HG03460 (cell line): ENCODE data around the gene POLD2.

Experiments used
- ATAC-seq: cut with Tn5 transposase; IDR thresholded peaks from one replicate; pipeline ENCODE4 v1.9.1; 2021; ENCODE audit not compliant: unreplicated experiment

Gene POLD2

GRCh38 chr7:44152971-44153947 is 29.9 kb upstream of the POLD2 start:
- no peak for ATAC-seq

- ATAC-seq, result no peak
Measured at GRCh38 chr7:44151956-44152355, 28.6 kb upstream of the POLD2 start.

DNA sequence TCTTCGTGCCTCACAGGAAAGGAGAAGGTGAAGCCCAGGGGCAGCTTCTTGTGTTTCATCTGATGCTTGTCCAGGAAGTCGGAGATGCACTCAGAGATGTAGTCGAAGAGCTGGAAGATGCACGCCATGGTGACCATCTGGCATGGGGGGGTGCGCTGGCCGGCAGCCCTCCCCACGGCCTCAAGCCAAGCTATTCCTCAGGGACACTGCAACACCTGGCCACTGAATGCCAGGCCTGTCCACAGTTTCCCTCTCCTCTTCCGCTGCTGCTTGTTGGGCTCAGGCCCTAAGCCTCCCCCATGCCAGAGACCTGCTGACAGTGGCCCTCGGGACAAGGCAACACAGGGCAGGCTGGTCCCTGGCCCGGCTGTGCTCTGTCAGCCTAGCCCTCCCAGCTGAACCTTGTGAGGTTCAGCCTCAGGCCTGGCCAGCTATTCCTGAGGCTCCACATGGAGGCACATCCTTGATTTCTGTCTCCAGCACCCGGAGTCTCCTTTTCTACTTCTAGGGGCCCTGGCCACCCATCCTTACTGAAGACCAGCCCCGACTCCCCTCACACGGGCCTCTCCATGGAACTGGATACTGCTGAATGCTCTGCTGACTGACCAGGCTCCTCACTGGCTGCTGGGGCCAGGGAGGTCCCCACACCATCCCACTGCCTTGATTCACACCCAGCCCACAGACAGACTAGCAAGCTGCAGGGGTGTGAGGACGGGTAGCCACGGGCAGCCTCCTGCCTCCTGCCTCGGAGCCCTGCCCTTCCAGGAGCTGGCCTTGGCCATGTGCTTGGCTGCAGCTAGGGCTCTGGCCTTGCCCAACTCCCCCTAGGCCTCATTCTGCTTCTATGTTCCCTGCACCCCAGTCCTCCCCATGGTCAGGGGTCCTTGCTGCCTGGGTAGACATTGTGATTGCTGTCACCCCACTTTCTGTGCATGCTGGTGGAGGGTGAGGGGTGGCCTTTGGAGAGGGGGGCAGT is 27.9 kb upstream of the POLD2 start:
- no peak for ATAC-seq

DNA sequence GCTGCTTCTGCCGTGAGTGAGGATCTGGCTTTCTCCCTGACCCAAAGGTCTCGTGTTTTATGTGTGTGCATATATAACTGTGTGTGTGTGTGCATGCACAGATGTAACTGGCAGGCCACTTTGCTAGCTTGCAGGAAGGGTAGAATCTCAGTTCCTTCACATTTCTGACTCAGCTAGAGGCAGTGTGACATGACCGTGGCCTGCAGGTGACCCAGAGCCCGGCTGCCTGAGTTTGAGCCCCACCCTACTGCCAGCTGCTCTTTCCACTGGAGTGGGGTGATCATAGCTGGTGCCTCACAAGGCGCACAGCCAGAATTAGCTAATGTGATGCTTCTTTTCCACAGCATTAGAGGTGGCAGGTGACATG is 27.1 kb upstream of the POLD2 start:
- ATAC-seq, result peak; percentile 59

- peak; percentile 6 for ATAC-seq
Measured at GRCh38 chr7:44149571-44150465, 26.5 kb upstream of the POLD2 start.

- ATAC-seq, result no peak
Measured at GRCh38 chr7:44148961-44149536, 25.7 kb upstream of the POLD2 start.

GRCh38 chr7:44148166-44148565 is 24.8 kb upstream of the POLD2 start:
- no peak for ATAC-seq

DNA sequence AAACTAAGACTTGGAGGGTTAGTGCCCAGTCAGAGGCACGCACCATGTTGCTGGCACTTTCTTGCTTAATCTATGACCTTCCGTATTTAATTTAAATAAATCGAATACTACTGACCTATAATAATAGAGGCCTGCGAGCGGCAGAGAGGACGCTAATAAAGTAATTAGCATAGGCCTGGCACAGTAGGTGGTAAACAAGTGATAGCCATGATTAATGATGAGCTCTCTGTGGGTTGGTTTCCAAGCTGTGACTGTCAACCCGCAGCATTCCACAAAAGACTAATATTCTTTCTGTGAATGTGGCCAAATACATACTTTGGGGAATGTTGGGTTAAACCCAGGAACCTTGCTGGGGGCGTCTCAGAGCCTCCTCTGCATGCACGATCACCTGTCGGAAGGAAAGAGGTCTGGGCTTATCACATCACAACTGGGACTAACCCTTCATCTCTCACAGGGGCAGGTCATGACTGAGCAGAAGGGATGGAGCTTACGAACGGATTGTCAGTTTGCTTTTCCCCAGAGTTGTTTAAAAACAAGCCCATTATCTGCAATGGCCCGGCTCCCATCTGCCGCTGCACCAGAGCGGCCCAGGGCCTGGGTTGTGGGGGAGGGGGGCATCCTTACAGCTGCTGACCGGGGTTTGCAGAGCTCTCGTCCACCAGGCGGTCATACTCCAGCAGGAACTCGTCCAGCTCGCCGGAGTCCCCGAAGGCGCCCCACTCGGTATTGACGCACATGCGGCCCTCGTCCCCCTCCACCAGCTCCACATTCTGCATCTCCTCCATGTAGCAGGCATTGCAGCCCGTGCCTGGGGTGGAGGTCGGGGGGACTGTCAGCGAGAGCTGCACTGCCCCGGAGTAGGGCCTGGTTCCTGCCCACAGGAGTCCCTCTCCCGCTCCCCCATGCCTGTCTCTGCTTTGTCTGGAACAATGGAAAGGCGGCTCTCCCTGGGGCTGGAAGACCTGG is 24.0 kb upstream of the POLD2 start:
- no peak for ATAC-seq

DNA sequence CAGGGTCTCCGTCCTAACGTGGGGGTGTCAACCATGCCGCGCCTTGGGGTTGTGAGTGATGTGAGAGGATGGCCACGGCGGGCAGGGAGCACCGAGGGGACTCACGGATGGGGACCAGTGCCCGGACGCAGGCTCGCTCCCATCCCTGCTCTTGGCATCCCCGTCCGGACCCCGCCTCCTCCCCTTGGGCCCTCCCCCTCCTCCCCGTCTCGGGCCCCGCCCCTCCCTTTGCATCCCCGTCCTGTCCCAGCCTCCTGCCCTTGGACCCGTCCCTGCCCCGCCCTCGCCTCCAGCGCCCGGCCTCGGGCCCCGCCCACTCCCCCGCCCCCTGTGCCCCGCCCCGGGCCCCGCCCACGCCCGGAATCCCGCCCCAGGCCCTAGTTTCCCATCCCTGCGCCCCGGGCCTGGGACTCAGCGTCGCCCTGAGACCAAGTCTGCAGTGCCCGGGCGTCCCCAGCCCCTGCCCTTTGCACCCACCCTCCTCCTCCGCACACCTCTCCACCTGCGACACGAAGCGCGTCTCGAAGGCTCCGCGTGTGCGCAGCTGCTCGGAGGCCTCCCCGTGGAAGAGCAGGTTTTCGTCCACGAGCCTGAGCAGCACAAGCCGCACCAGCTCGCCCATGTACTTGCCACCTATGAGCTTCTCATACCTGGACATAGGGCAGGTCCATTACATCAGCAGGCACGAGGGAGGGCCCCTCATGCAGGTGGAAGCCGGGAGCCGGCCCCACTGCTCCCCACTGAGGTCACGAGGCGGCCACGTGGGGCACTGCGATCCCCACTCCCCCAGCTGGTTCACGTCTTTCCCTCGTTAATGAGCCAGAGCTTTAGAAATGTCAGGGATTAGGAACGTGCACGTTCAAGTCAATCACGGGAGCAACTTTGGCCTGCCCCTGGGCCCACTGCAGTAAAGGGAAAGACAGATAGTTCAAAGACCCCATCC is 22.9 kb upstream of the POLD2 start:
- no peak for ATAC-seq

GRCh38 chr7:44145479-44145968 is 22.2 kb upstream of the POLD2 start:
- ATAC-seq, result no peak

GRCh38 chr7:44144968-44145478 is 21.7 kb upstream of the POLD2 start:
- no peak for ATAC-seq

DNA sequence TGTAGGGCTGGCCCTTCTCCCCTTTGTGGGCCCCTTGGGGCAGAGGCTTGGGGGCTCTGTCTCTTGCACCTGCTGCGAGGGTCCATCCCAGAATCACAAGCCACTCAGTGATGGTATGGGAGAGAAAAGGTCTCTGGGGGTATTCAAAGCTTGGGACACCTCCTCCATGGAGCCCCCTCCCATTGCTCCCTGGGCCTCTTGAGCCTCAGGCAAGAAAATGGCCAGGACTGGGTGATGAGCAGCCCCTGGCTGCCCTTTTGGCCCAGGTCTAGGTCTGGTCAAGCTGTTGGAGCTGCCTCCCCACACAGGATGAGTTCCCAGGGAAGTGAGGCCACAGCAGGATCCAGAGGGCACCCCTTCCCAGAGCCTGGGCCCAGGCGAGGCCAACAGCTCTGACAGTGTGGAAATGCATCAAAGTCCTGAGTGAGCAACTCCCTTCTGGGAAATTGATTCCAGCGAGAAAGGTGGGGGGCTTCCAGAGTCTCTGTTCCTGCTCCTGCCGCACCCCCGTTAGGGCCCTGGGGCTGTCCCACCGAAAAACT is 21.1 kb upstream of the POLD2 start:
- no peak for ATAC-seq

DNA sequence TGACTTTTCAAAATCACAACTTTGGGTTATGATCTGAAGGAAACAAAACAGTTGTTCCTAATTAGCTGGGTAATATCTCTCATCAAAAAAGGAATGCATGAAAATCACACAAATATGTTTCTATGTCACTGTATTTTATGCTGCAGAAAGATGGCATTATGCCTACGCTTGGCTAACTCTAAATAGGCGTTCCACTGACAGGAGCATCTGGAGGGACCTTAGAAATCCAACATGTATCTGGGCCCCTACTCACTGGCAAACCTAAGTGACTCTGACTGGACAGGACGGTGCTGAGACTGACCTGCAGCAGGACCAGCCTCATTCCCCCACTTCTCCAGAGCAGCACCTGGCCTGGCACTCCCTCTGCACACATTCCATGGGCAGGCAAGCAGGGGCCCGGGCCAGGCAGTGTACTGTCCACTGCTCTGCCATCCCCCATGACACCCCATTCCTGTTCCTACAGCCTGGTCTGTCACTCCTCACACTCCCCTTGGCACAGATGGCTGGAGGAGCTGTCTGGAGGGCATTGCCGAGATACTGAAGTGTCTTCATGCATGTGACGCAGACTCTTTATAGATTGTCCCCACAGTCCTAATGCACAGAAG is 20.4 kb upstream of the POLD2 start:
- no peak for ATAC-seq

DNA sequence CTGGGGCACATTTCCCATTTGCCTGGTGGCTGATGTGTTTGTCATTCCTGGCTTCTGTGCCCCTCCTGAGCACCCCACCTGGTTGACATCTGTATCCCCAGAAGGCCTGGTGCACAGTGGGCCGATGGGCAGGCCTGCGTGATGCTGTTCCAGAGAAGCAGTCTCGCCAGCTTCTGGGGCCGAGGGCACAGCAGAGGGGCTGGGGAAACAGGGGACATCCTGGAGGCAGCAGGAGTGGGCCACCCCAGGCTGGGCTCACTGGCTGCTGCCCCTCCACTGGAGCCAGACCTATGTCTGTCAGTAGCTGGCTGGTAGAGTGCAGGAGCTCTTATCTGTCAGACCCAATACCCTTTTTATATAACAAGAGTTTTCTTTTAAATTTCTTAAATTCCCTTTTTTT is 18.7 kb upstream of the POLD2 start:
- ATAC-seq, result no peak

DNA sequence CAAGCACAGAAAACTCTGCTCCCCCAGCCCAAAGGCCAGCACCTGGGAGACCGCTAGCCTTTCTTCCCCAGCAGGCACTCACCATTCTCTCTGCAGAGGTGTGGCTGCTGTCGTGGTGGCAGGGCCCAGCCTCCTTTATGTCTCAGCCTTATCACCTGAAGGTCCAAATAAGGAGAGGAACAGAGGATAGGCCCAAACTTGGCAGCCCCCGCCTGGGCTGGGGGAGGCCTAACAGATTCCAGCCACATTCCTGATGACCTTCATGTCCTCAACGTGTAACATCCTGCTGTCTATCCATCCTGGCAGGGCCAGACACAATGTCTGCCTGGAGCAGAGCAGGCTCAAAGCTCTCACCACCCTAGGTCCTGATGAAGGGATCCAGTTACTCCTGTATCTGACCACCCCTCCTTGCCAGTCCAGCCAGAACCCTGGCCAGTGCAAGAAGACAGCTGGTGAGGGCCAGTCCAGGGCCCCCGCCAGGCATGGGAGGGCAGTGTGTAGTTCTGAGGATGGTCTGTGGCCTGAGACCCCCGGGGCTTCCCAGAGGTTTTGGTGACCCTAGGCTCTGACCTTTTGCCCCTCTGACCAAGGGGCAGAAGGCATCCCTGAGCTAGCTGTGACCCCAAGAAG is 18.0 kb upstream of the POLD2 start, which contains the start of gene MYL7:
Gene MYL7, minus strand, starts transcription at position 112 of the 630 bp plus-strand sequence. Its CDS starts 27 bp downstream, at position 85.
- no peak for ATAC-seq

- ATAC-seq, result no peak
Measured at GRCh38 chr7:44140341-44140740, 17.0 kb upstream of the POLD2 start.
